SK-N-SH treated with all-trans-retinoic acid at 6 μM for 48 hours (cell line): ENCODE data around the gene NPC1.

ENCODE experiments used
- ATAC-seq: fragments of 200-7000 bp; cut with Tn5 transposase; 3 replicates; pipeline ENCODE4 v1.9.1; 2020; ENCODE audit warnings: mild to moderate bottlenecking, moderate library complexity
- ARNTL ChIP-seq: fragments of 450-650 bp; formaldehyde crosslinking; IDR thresholded peaks from 2 replicates; pipeline ENCODE4 v1.5.0; 2020; ENCODE audit warnings: low read depth, mild to moderate bottlenecking, moderate library complexity, borderline replicate concordance
- BACH2 ChIP-seq: fragments of 250-450 bp; sonication (Bioruptor Pico); IDR thresholded peaks from 2 replicates; pipeline ENCODE4 v1.9.0; 2021; ENCODE audit warnings: mild to moderate bottlenecking, borderline replicate concordance
- CREB5 ChIP-seq: fragments of 250-450 bp; sonication (Bioruptor Pico); IDR thresholded peaks from 2 replicates; pipeline ENCODE4 v1.5.1; 2020; ENCODE audit warnings: low read depth, mild to moderate bottlenecking, moderate library complexity
- CSDC2 ChIP-seq: fragments of 250-450 bp; sonication (Bioruptor Pico); IDR thresholded peaks from 2 replicates; pipeline ENCODE4 v1.5.0; 2020; ENCODE audit warnings: mild to moderate bottlenecking, moderate library complexity
- CSRNP3 ChIP-seq: fragments of 250-450 bp; sonication (Bioruptor Pico); IDR thresholded peaks from 2 replicates; pipeline ENCODE4 v1.5.1; 2021; ENCODE audit warnings: mild to moderate bottlenecking, moderate library complexity
- ESRRG ChIP-seq: fragments of 250-450 bp; sonication (Bioruptor Pico); IDR thresholded peaks from 2 replicates; pipeline ENCODE4 v1.6.1; 2021; ENCODE audit warnings: mild to moderate bottlenecking
- GLIS3 ChIP-seq: fragments of 250-450 bp; sonication (Bioruptor Pico); IDR thresholded peaks from 2 replicates; pipeline ENCODE4 v1.5.0; 2020; ENCODE audit warnings: mild to moderate bottlenecking, moderate library complexity
- ISL1 ChIP-seq: fragments of 250-450 bp; sonication (Bioruptor Pico); IDR thresholded peaks from 2 replicates; pipeline ENCODE4 v2.1.2; 2022; ENCODE audit warnings: mild to moderate bottlenecking, moderate library complexity
- OSR1 ChIP-seq: fragments of 250-450 bp; sonication (Bioruptor Pico); IDR thresholded peaks from 2 replicates; pipeline ENCODE4 v1.8.0; 2022; ENCODE audit warnings: moderate library complexity, mild to moderate bottlenecking, inconsistent platforms
- PATZ1 ChIP-seq: fragments of 250-450 bp; sonication (Bioruptor Pico); IDR thresholded peaks from 2 replicates; pipeline ENCODE4 v1.8.0; 2020; ENCODE audit warnings: mild to moderate bottlenecking, moderate library complexity, borderline replicate concordance
- PPARA ChIP-seq: fragments of 250-450 bp; sonication (Bioruptor Pico); IDR thresholded peaks from 2 replicates; pipeline ENCODE4 v1.5.0; 2020; ENCODE audit warnings: mild to moderate bottlenecking, borderline replicate concordance
- RARB ChIP-seq: fragments of 250-450 bp; sonication (Bioruptor Pico); IDR thresholded peaks from 2 replicates; pipeline ENCODE4 v1.8.0; 2021; ENCODE audit warnings: mild to moderate bottlenecking, moderate library complexity
- SNAI2 ChIP-seq: fragments of 250-450 bp; sonication (Bioruptor Pico); IDR thresholded peaks from 2 replicates; pipeline ENCODE4 v1.5.0; 2020; ENCODE audit warnings: mild to moderate bottlenecking, moderate library complexity
- TCF4 ChIP-seq: fragments of 250-450 bp; sonication (Bioruptor Pico); IDR thresholded peaks from 2 replicates; pipeline ENCODE4 v1.8.0; 2021; ENCODE audit warnings: mild to moderate bottlenecking, moderate library complexity, borderline replicate concordance
- TOX ChIP-seq: fragments of 250-450 bp; sonication (Bioruptor Pico); IDR thresholded peaks from 2 replicates; pipeline ENCODE4 v1.8.0; 2021; ENCODE audit warnings: mild to moderate bottlenecking, moderate library complexity, borderline replicate concordance
- ZC3H10 ChIP-seq: fragments of 250-450 bp; sonication (Bioruptor Pico); IDR thresholded peaks from 2 replicates; pipeline ENCODE4 v1.5.1; 2021; ENCODE audit warnings: mild to moderate bottlenecking, moderate library complexity
- ZFP3 ChIP-seq: fragments of 250-450 bp; sonication (Bioruptor Pico); IDR thresholded peaks from 2 replicates; pipeline ENCODE4 v1.5.0; 2020; ENCODE audit warnings: mild to moderate bottlenecking, moderate library complexity
- ZFP30 ChIP-seq: fragments of 450-650 bp; formaldehyde crosslinking; IDR thresholded peaks from 2 replicates; pipeline ENCODE4 v1.5.0; 2022; ENCODE audit warnings: mild to moderate bottlenecking, moderate library complexity
- ZNF565 ChIP-seq: fragments of 450-650 bp; formaldehyde crosslinking; conservative IDR thresholded peaks from 2 replicates; pipeline ENCODE4 v1.5.0; 2020; ENCODE audit warnings: low read depth, mild to moderate bottlenecking, moderate library complexity
- ZNF70 ChIP-seq: fragments of 450-650 bp; formaldehyde crosslinking; IDR thresholded peaks from 2 replicates; pipeline ENCODE4 v1.5.0; 2020; ENCODE audit warnings: mild to moderate bottlenecking, moderate library complexity
- ZNF8 ChIP-seq: fragments of 450-650 bp; formaldehyde crosslinking; IDR thresholded peaks from 2 replicates; pipeline ENCODE4 v1.5.0; 2020; ENCODE audit warnings: mild to moderate bottlenecking, moderate library complexity
- TF ChIP-seq, protein P1 (sequence below): fragments of 250-450 bp; sonication (Bioruptor Pico); IDR thresholded peaks from 2 replicates; pipeline ENCODE4 v1.8.0; 2021; ENCODE audit warnings: low read depth, mild to moderate bottlenecking, moderate library complexity, borderline replicate concordance

Gene NPC1

GRCh38 chr18:23588836-23589560 is 2.7 kb upstream of the NPC1 start:
- no peak for ATAC-seq

GRCh38 chr18:23587220-23587642 is 925 bp upstream of the NPC1 start:
- TF ChIP-seq RARB (CRISPR knock-in tag) (no peak), ESRRG (CRISPR knock-in tag) (no peak), TCF4 (CRISPR knock-in tag) (no peak), SNAI2 (CRISPR knock-in tag) (no peak), ZNF8 (no peak), BACH2 (CRISPR knock-in tag) (no peak), ZNF70 (CRISPR knock-in tag) (no peak)
- TF ChIP-seq, protein P1, sequence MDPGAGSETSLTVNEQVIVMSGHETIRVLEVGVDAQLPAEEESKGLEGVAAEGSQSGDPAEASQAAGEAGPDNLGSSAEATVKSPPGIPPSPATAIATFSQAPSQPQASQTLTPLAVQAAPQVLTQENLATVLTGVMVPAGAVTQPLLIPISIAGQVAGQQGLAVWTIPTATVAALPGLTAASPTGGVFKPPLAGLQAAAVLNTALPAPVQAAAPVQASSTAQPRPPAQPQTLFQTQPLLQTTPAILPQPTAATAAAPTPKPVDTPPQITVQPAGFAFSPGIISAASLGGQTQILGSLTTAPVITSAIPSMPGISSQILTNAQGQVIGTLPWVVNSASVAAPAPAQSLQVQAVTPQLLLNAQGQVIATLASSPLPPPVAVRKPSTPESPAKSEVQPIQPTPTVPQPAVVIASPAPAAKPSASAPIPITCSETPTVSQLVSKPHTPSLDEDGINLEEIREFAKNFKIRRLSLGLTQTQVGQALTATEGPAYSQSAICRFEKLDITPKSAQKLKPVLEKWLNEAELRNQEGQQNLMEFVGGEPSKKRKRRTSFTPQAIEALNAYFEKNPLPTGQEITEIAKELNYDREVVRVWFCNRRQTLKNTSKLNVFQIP = no peak
- no peak for ATAC-seq

More at GRCh38 chr18:23588836-23589560, 2.7 kb upstream of the NPC1 start:
- TF ChIP-seq GLIS3 = no peak
- no peak for TF ChIP-seq TOX (CRISPR knock-in tag)
- TF ChIP-seq PATZ1 = no peak
- TF ChIP-seq ZNF8 = no peak
- TF ChIP-seq OSR1 = no peak
- no peak for TF ChIP-seq ZFP3
- no peak for TF ChIP-seq PPARA (CRISPR knock-in tag)
- TF ChIP-seq ZNF565 = no peak
- TF ChIP-seq RARB (CRISPR knock-in tag) = no peak
- no peak for TF ChIP-seq ISL1 (CRISPR knock-in tag)
- no peak for TF ChIP-seq ZC3H10
- TF ChIP-seq, protein P1 = no peak
- TF ChIP-seq ARNTL = no peak
- TF ChIP-seq SNAI2 (CRISPR knock-in tag) = no peak
- TF ChIP-seq BACH2 (CRISPR knock-in tag) = no peak

- no peak for TF ChIP-seq CSRNP3 (CRISPR knock-in tag)
- no peak for TF ChIP-seq CSDC2 (CRISPR knock-in tag)
- no peak for TF ChIP-seq OSR1
- TF ChIP-seq TCF4 (CRISPR knock-in tag) = no peak
- no peak for TF ChIP-seq PPARA (CRISPR knock-in tag)
- no peak for TF ChIP-seq ZFP30 (CRISPR knock-in tag)
- ATAC-seq = no peak
These were observed 433 bp downstream of the NPC1 start for GRCh38 chr18:23585897-23586248.

DNA sequence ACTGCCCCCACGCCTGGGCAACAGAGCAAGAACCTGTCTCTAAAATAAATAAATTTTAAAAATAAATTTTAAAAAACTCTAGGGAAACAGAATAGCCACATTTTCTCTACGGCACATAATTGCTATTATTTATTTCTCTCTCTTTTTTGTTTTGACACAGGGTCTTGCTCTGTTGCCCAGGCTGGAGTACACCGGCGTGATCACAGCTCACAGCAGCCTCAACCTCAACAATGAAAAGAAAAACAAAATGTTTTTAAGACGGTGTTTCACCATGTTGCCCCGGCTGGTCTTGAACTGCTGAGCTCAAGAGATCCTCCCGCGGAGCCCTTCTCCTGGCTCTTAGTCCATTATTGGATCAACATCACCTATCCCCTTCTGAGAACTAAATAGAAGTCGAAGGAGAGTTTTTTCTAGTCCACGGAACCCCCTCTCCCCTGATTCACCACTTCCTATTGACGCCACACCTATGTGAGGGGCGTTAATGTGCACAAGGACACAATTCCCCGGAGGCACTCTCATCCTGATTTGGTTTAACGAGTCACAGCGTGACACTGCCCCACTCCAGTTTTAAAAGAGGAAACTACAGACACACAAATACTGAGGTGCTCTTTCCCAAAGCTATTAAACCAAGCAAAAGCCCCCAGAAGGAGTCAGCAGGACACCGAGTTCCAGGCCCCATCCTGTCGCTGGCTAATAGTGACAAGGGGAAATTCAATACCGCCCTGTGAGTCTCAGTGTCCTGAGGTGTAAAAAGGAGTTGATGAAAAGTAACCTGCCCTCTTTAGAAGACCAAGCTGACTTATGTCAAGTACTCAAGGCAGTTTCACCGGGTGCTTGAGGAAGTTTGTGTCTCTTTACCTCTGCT is 1.1 kb downstream of the NPC1 start:
- ATAC-seq = no peak
- TF ChIP-seq CREB5 (CRISPR knock-in tag) = no peak
- TF ChIP-seq CSRNP3 (CRISPR knock-in tag) = no peak
- no peak for TF ChIP-seq ZFP3
- TF ChIP-seq ZFP30 (CRISPR knock-in tag) = no peak
- no peak for TF ChIP-seq TOX (CRISPR knock-in tag)
- TF ChIP-seq GLIS3 = no peak
- TF ChIP-seq SNAI2 (CRISPR knock-in tag) = no peak
- TF ChIP-seq, protein P1 = no peak
- TF ChIP-seq ARNTL = no peak
